Cerebellar nuclear complex (tissue), 1 donor: Measurements from ENCODE around the gene METTL8.
A peak's percentile ranks its signal among the peaks of the same experiment; 100 is the strongest.
"Not testable (repeated sequence)": the region's sequence is repeated elsewhere in the genome, so short reads cannot be mapped to it uniquely, and the experiment has no call there.

Experiments used
- DNase-seq, 2 experiments: peaks; one replicate each; lab custom pipeline; 2025; lab: John Stamatoyannopoulos, UW

METTL8 gene

GRCh38 chr2:171311589-171311988 lies 122.2 kb downstream of the METTL8 start:
- not testable (repeated sequence) for DNase-seq

- DNase-seq, result no peak
These were observed 122.9 kb downstream of the METTL8 start for GRCh38 chr2:171310889-171311288.

GRCh38 chr2:171309455-171310286 lies 124.1 kb downstream of the METTL8 start:
- no peak for DNase-seq

GRCh38 chr2:171308280-171309054 lies 125.3 kb downstream of the METTL8 start:
- no peak for DNase-seq

GRCh38 chr2:171307560-171307959 lies 126.2 kb downstream of the METTL8 start:
- DNase-seq, result no peak

GRCh38 chr2:171297956-171298355 lies 135.8 kb downstream of the METTL8 start:
- DNase-seq, result no peak

GRCh38 chr2:171294608-171295007 lies 139.2 kb downstream of the METTL8 start:
- DNase-seq, result no peak

- DNase-seq, result no peak
These were observed 140.1 kb downstream of the METTL8 start for GRCh38 chr2:171293661-171294060.

- no peak for DNase-seq
These were observed 143.8 kb downstream of the METTL8 start for GRCh38 chr2:171289991-171290390.

- no peak for DNase-seq
These were observed 144.5 kb downstream of the METTL8 start for GRCh38 chr2:171289316-171289715.

- DNase-seq, result no peak
These were observed 146.2 kb downstream of the METTL8 start for GRCh38 chr2:171287611-171288010.

GRCh38 chr2:171287036-171287571 lies 146.7 kb downstream of the METTL8 start:
- DNase-seq, result no peak

- DNase-seq, result peak in 1 of 2 experiments; percentile 53
These were observed 152.7 kb downstream of the METTL8 start for GRCh38 chr2:171281110-171281509.

- DNase-seq, result no peak
These were observed 153.6 kb downstream of the METTL8 start for GRCh38 chr2:171279983-171280790.

- no peak for DNase-seq
These were observed 159.0 kb downstream of the METTL8 start for GRCh38 chr2:171274757-171275156.

GRCh38 chr2:171271971-171272436 lies 161.8 kb downstream of the METTL8 start:
- DNase-seq, result peak in 1 of 2 experiments; percentile 19

- no peak for DNase-seq
These were observed 162.4 kb downstream of the METTL8 start for GRCh38 chr2:171271386-171271785.

GRCh38 chr2:171267855-171268629 lies 165.7 kb downstream of the METTL8 start:
- DNase-seq, result no peak
